Calu3 (cell line): ENCODE data around the gene ASMTL. TPM values are rescaled to one million over a fixed set of nuclear protein-coding genes. Genes with fewer than 3 reads are reported as not detected.

ENCODE experiments used
- BruUV-seq: library from RNA; stranded (reverse); fragments of 400-500 nt; replicated peaks from 2 replicates; lab custom pipeline; 2021; lab: Mats Ljungman, UMichigan
- CTCF ChIA-PET: fragments of 300-600 bp; sonication (Branson Sonifier 250); formaldehyde crosslinking; loops from one replicate; lab custom pipeline; 2022; ENCODE audit warnings: antibody characterized with exemption; lab: Charles Lee
- DNase-seq: peaks from one replicate; pipeline ENCODE4 v3.0.0; 2022
- H3K27ac Mint-ChIP-seq: one replicate; pipeline ENCODE4 v1.8.0; 2022; ENCODE audit warnings: mixed read lengths; ENCODE audit not compliant: unreplicated experiment
- H3K27me3 Mint-ChIP-seq: one replicate; pipeline ENCODE4 v1.8.0; 2022; ENCODE audit warnings: mixed read lengths; ENCODE audit not compliant: unreplicated experiment
- H3K36me3 Mint-ChIP-seq: one replicate; pipeline ENCODE4 v1.8.0; 2022; ENCODE audit warnings: mild to moderate bottlenecking, moderate library complexity, mixed read lengths; ENCODE audit not compliant: insufficient read depth, unreplicated experiment
- H3K4me1 Mint-ChIP-seq: one replicate; pipeline ENCODE4 v1.8.0; 2022; ENCODE audit warnings: mild to moderate bottlenecking, low read depth, mixed read lengths; ENCODE audit not compliant: unreplicated experiment
- H3K4me3 Mint-ChIP-seq: one replicate; pipeline ENCODE4 v1.8.0; 2022; ENCODE audit warnings: mild to moderate bottlenecking, low read depth, moderate library complexity, mixed read lengths; ENCODE audit not compliant: unreplicated experiment
- H3K9me3 Mint-ChIP-seq: one replicate; pipeline ENCODE4 v1.8.0; 2022; ENCODE audit warnings: low read depth, mixed read lengths; ENCODE audit not compliant: unreplicated experiment
- CTCF ChIP-seq: fragments of 200-600 bp; IDR thresholded peaks from one replicate; pipeline ENCODE4 v1.8.0; 2022; ENCODE audit warnings: antibody characterized with exemption; ENCODE audit not compliant: unreplicated experiment
- intact Hi-C: fragments of 100-400 bp; cut with micrococcal nuclease; formaldehyde crosslinking; loops from one replicate; pipeline ENCODE4 v1.10.0; 2022; ENCODE audit not compliant: unreplicated experiment
- total RNA-seq: library from RNA; stranded (reverse); gene quantifications from 2 replicates; pipeline ENCODE4 v1.2.3, GENCODE V29; 2022

The ASMTL gene
- total RNA-seq, 1 experiment from 2014 or later: 14.4 TPM

GRCh38 chrX:1466971-1467561 is 14.4 kb upstream of the ASMTL start:
- DNase-seq: no peak
- H3K36me3 Mint-ChIP-seq: peaks cover 3% of the 10 kb centered on the region
- no peak overlapping the region for H3K27ac Mint-ChIP-seq
- intact Hi-C loops: no loop called here
- peaks cover 57% of the 10 kb centered on the region for H3K27me3 Mint-ChIP-seq
- CTCF ChIA-PET: no interaction called here
- no peaks in the 10 kb centered on the region for H3K4me1 Mint-ChIP-seq
- no peaks in the 10 kb centered on the region for H3K9me3 Mint-ChIP-seq
- no peak overlapping the region for H3K4me3 Mint-ChIP-seq
- BruUV-seq: no TSS peak
- TF ChIP-seq CTCF: no peak

- no peak for TF ChIP-seq CTCF
- CTCF ChIA-PET: no interaction called here
- no peaks in the 10 kb centered on the region for H3K4me1 Mint-ChIP-seq
- no peak overlapping the region for H3K4me3 Mint-ChIP-seq
- H3K27me3 Mint-ChIP-seq: peaks cover 62% of the 10 kb centered on the region
- no peak for DNase-seq
- H3K36me3 Mint-ChIP-seq: peaks cover 3% of the 10 kb centered on the region
- intact Hi-C loops: no loop called here
- BruUV-seq: no TSS peak
- H3K27ac Mint-ChIP-seq: no peak overlapping the region
- H3K9me3 Mint-ChIP-seq: no peaks in the 10 kb centered on the region
These were observed 13.5 kb upstream of the ASMTL start for GRCh38 chrX:1466232-1466661.

- CTCF ChIA-PET: no interaction called here
- Mint-ChIP-seq H3K4me1 (no peaks in the 10 kb centered on the region), H3K36me3 (peaks cover 3% of the 10 kb centered on the region), H3K9me3 (no peaks in the 10 kb centered on the region), H3K27me3 (peaks cover 62% of the 10 kb centered on the region), H3K4me3 (no peak overlapping the region), H3K27ac (no peak overlapping the region)
- TF ChIP-seq CTCF: no peak
- intact Hi-C loops: no loop called here
- BruUV-seq: no TSS peak
- no peak for DNase-seq
These were observed 12.8 kb upstream of the ASMTL start for GRCh38 chrX:1465286-1466231.

GRCh38 chrX:1464971-1465285 is 12.2 kb upstream of the ASMTL start:
- no peak for TF ChIP-seq CTCF
- Mint-ChIP-seq H3K4me3 (no peak overlapping the region), H3K27me3 (peaks cover 62% of the 10 kb centered on the region), H3K36me3 (peaks cover 3% of the 10 kb centered on the region), H3K27ac (no peak overlapping the region), H3K4me1 (no peaks in the 10 kb centered on the region), H3K9me3 (no peaks in the 10 kb centered on the region)
- BruUV-seq: no TSS peak
- intact Hi-C loops: no loop called here
- CTCF ChIA-PET: no interaction called here
- DNase-seq: no peak
